Right atrium auricular region (tissue), 2 donors: ENCODE data around the gene KAT6B. TPM values are rescaled to one million over a fixed set of nuclear protein-coding genes. Genes with fewer than 3 reads are reported as not detected.

Experiments used
- DNase-seq: peaks from one replicate; pipeline ENCODE4 v3.0.0-alpha.2; 2019; ENCODE audit warnings: low spot score
- H3K27ac ChIP-seq, 2 donors: fragments of 200-600 bp; sonication (generic); 1 replicate in 1 of 2; 2 replicates in 1 of 2; pipeline ENCODE4 v1.5.1; 2016 to 2019
- H3K27me3 ChIP-seq, 2 donors: fragments of 200-600 bp; sonication (generic); one replicate each; pipeline versions ENCODE4 v1.5.1 to v1.6.0; 2017 to 2019
- H3K36me3 ChIP-seq: fragments of 200-600 bp; sonication (generic); one replicate; pipeline ENCODE4 v1.5.1; 2016
- H3K4me1 ChIP-seq, 2 donors: fragments of 200-600 bp; sonication (generic); one replicate each; pipeline versions ENCODE4 v1.5.1 to v1.6.0; 2017 to 2019
- H3K4me3 ChIP-seq, 2 donors: fragments of 200-600 bp; sonication (generic); 1 replicate in 1 of 2; 2 replicates in 1 of 2; pipeline ENCODE4 v1.5.1; 2017 to 2019; ENCODE audit warnings: mild to moderate bottlenecking in 1 of 2, moderate library complexity in 1 of 2
- H3K9me3 ChIP-seq, 2 donors: fragments of 200-600 bp; sonication (generic); one replicate each; pipeline ENCODE4 v1.5.1; 2019
- CTCF ChIP-seq, 2 donors: fragments of 200-600 bp; sonication (generic); IDR thresholded peaks; one replicate each; pipeline ENCODE4 v1.5.1; 2019; ENCODE audit warnings: antibody characterized with exemption in 2 of 2
- total RNA-seq, 2 donors: library from RNA; depleted of rRNA; stranded (reverse); fragments of >200 nt; gene quantifications; one replicate each; pipeline ENCODE4 v1.1.0, GENCODE V29; 2016

The KAT6B gene
- total RNA-seq, 2 donors from 2014 or later: 42.7 to 43.5 TPM

- Histone ChIP-seq H3K36me3 (no peaks in the 10 kb centered on the region), H3K9me3 (no peaks in the 10 kb centered on the region), H3K4me3 (no peak overlapping the region), H3K27ac (no peak overlapping the region), H3K27me3 (no peaks in the 10 kb centered on the region), H3K4me1 (peaks cover 0 to 52% of the 10 kb centered on the region in 2 donors)
- no peak for DNase-seq
- TF ChIP-seq CTCF (IDR thresholded peaks at IDR 0.05): no peak
These were observed 75.6 kb downstream of the KAT6B start for GRCh38 chr10:74901867-74902450.

GRCh38 chr10:74903491-74903890 is 77.1 kb downstream of the KAT6B start:
- H3K4me3 ChIP-seq: no peak overlapping the region
- DNase-seq: no peak
- H3K27ac ChIP-seq: no peak overlapping the region
- no peaks in the 10 kb centered on the region for H3K9me3 ChIP-seq
- H3K36me3 ChIP-seq: no peaks in the 10 kb centered on the region
- no peak for TF ChIP-seq CTCF (IDR thresholded peaks at IDR 0.05)
- H3K27me3 ChIP-seq: no peaks in the 10 kb centered on the region
- H3K4me1 ChIP-seq: peaks cover 0 to 43% of the 10 kb centered on the region in 2 donors

GRCh38 chr10:74906611-74907198 is 80.3 kb downstream of the KAT6B start:
- no peak overlapping the region for H3K27ac ChIP-seq
- peaks cover 0 to 28% of the 10 kb centered on the region in 2 donors for H3K4me1 ChIP-seq
- H3K27me3 ChIP-seq: no peaks in the 10 kb centered on the region
- H3K36me3 ChIP-seq: no peaks in the 10 kb centered on the region
- no peaks in the 10 kb centered on the region for H3K9me3 ChIP-seq
- DNase-seq: no peak
- no peak overlapping the region for H3K4me3 ChIP-seq
- no peak for TF ChIP-seq CTCF (IDR thresholded peaks at IDR 0.05)

- H3K27ac ChIP-seq: no peak overlapping the region
- peaks cover 0 to 22% of the 10 kb centered on the region in 2 donors for H3K4me1 ChIP-seq
- H3K36me3 ChIP-seq: no peaks in the 10 kb centered on the region
- no peak for TF ChIP-seq CTCF (IDR thresholded peaks at IDR 0.05)
- DNase-seq: no peak
- H3K4me3 ChIP-seq: no peak overlapping the region
- no peaks in the 10 kb centered on the region for H3K9me3 ChIP-seq
- no peaks in the 10 kb centered on the region for H3K27me3 ChIP-seq
These were observed 83.3 kb downstream of the KAT6B start for GRCh38 chr10:74909670-74910069.

GRCh38 chr10:74910241-74910975 is 84.0 kb downstream of the KAT6B start:
- Histone ChIP-seq H3K4me3 (no peak overlapping the region), H3K9me3 (no peaks in the 10 kb centered on the region), H3K27me3 (no peaks in the 10 kb centered on the region), H3K27ac (no peak overlapping the region), H3K36me3 (no peaks in the 10 kb centered on the region), H3K4me1 (peaks cover 0 to 18% of the 10 kb centered on the region in 2 donors)
- TF ChIP-seq CTCF (IDR thresholded peaks at IDR 0.05): no peak
- no peak for DNase-seq
